Measurements from ENCODE around the gene PHACTR3. TPM values are rescaled to one million over a fixed set of nuclear protein-coding genes. Genes with fewer than 3 reads are reported as not detected.

The PHACTR3 gene
- total RNA-seq, 1 experiment from 2014 or later = not detected

GRCh38 chr20:59663513-59664060, 59.2 kb downstream of the PHACTR3 start:
- Histone ChIP-seq H3K36me3 (ENCODE audit: control insufficient read depth in 1 of 2, insufficient read depth in 2 of 2, low read length in 2 of 2) (no peaks in the 10 kb centered on the region), H3K27ac (ENCODE audit: low read depth, low read length) (no peak overlapping the region), H3K4me2 (ENCODE audit: low read length) (no peak overlapping the region), H3K4me1 (ENCODE audit: control insufficient read depth in 1 of 2, insufficient read depth in 2 of 2, low read length in 2 of 2) (no peaks in the 10 kb centered on the region), H3K4me3 (replicated peaks in 1 of 2; ENCODE audit: low read depth in 1 of 2, low read length in 2 of 2) (no peak overlapping the region), H3K27me3 (ENCODE audit: insufficient read depth, low read length) (peaks cover 37% of the 10 kb centered on the region), H3K79me2 (ENCODE audit: insufficient read depth, low read length) (no peaks in the 10 kb centered on the region), H4K20me1 (ENCODE audit: insufficient read depth) (no peaks in the 10 kb centered on the region), H3K9me3 (ENCODE audit: control insufficient read depth in 1 of 2, insufficient read depth in 1 of 2, low read depth in 1 of 2, low read length in 2 of 2) (no peaks in the 10 kb centered on the region; a peak in 1 of 4 replicates), H3K9me2 (ENCODE audit: insufficient read depth) (no peaks in the 10 kb centered on the region), H2AFZ (ENCODE audit: low read depth, low read length, poor library complexity, severe bottlenecking) (no peak overlapping the region), H3K9ac (ENCODE audit: low read length) (no peak overlapping the region)
- POLR2A ChIA-PET = no interaction called here
- RAD21 ChIA-PET (ENCODE audit: low non-redundant PET in 1 of 2, low total read pairs in 2 of 2, uncharacterized antibody in 2 of 2, unreplicated experiment in 2 of 2) = no interaction called here
- CTCF ChIA-PET = no interaction called here
- intact Hi-C loops (cut with micrococcal nuclease) = no loop called here
- DNase-seq (ENCODE audit: low read depth, low spot score) (no peak), ATAC-seq (no peak)
- BruUV-seq (replicated peaks) = no TSS peak
- TF ChIP-seq ZNF274 (IDR thresholded peaks at IDR 0.05; ENCODE audit: low read depth, low read length) (no peak), TCF7L2 (IDR thresholded peaks at IDR 0.05; ENCODE audit: borderline replicate concordance, extremely low read depth, insufficient read depth, insufficient read length) (no peak), EZH2phosphoT487 (IDR thresholded peaks at IDR 0.05; ENCODE audit: borderline replicate concordance) (no peak), SP1 (IDR thresholded peaks at IDR 0.05; ENCODE audit: low read depth) (no peak)

- Histone ChIP-seq H3K4me2 (ENCODE audit: low read length) (no peak overlapping the region), H3K27me3 (ENCODE audit: insufficient read depth, low read length) (peaks cover 40% of the 10 kb centered on the region), H3K9me3 (ENCODE audit: control insufficient read depth in 1 of 2, insufficient read depth in 1 of 2, low read depth in 1 of 2, low read length in 2 of 2) (no peaks in the 10 kb centered on the region), H3K4me1 (ENCODE audit: control insufficient read depth in 1 of 2, insufficient read depth in 2 of 2, low read length in 2 of 2) (no peaks in the 10 kb centered on the region), H3K9me2 (ENCODE audit: insufficient read depth) (no peaks in the 10 kb centered on the region), H3K4me3 (replicated peaks in 1 of 2; ENCODE audit: low read depth in 1 of 2, low read length in 2 of 2) (no peak overlapping the region), H3K27ac (ENCODE audit: low read depth, low read length) (no peak overlapping the region), H2AFZ (ENCODE audit: low read depth, low read length, poor library complexity, severe bottlenecking) (no peak overlapping the region), H3K79me2 (ENCODE audit: insufficient read depth, low read length) (no peaks in the 10 kb centered on the region), H4K20me1 (ENCODE audit: insufficient read depth) (no peaks in the 10 kb centered on the region), H3K9ac (ENCODE audit: low read length) (no peak overlapping the region), H3K36me3 (ENCODE audit: control insufficient read depth in 1 of 2, insufficient read depth in 2 of 2, low read length in 2 of 2) (no peaks in the 10 kb centered on the region)
- RAD21 ChIA-PET (ENCODE audit: low non-redundant PET in 1 of 2, low total read pairs in 2 of 2, uncharacterized antibody in 2 of 2, unreplicated experiment in 2 of 2) = no interaction called here
- intact Hi-C loops (cut with micrococcal nuclease) = no loop called here
- BruUV-seq (replicated peaks) = no TSS peak
- CTCF ChIA-PET = no interaction called here
- POLR2A ChIA-PET = no interaction called here
- ATAC-seq (no peak), DNase-seq (ENCODE audit: low read depth, low spot score) (no peak)
- TF ChIP-seq, protein P1, sequence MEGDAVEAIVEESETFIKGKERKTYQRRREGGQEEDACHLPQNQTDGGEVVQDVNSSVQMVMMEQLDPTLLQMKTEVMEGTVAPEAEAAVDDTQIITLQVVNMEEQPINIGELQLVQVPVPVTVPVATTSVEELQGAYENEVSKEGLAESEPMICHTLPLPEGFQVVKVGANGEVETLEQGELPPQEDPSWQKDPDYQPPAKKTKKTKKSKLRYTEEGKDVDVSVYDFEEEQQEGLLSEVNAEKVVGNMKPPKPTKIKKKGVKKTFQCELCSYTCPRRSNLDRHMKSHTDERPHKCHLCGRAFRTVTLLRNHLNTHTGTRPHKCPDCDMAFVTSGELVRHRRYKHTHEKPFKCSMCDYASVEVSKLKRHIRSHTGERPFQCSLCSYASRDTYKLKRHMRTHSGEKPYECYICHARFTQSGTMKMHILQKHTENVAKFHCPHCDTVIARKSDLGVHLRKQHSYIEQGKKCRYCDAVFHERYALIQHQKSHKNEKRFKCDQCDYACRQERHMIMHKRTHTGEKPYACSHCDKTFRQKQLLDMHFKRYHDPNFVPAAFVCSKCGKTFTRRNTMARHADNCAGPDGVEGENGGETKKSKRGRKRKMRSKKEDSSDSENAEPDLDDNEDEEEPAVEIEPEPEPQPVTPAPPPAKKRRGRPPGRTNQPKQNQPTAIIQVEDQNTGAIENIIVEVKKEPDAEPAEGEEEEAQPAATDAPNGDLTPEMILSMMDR (IDR thresholded peaks at IDR 0.05 in 2 of 3, conservative IDR thresholded peaks at IDR 0.05 in 1 of 3; ENCODE audit: borderline replicate concordance in 1 of 3, insufficient read depth in 1 of 3, low read depth in 2 of 3, low read length in 2 of 3) = no peak
- no peak for TF ChIP-seq JUND (IDR thresholded peaks at IDR 0.05)
- TF ChIP-seq ZBTB33 (IDR thresholded peaks at IDR 0.05; ENCODE audit: extremely low read depth, insufficient replicate concordance, low read length) = no peak
- no peak for TF ChIP-seq ZFX (IDR thresholded peaks at IDR 0.05)
- TF ChIP-seq ATF3 (IDR thresholded peaks at IDR 0.05) = no peak
- TF ChIP-seq YY1 (IDR thresholded peaks at IDR 0.05; ENCODE audit: extremely low read depth, insufficient replicate concordance, low read depth, low read length) = no peak
- no peak for TF ChIP-seq EZH2 (IDR thresholded peaks at IDR 0.05)
- TF ChIP-seq SRF (IDR thresholded peaks at IDR 0.05; ENCODE audit: low read depth) = no peak
- no peak for TF ChIP-seq FOSL1 (IDR thresholded peaks at IDR 0.05; ENCODE audit: low read depth)
- no peak for TF ChIP-seq EZH2phosphoT487 (IDR thresholded peaks at IDR 0.05; ENCODE audit: borderline replicate concordance)
- TF ChIP-seq EGR1 (IDR thresholded peaks at IDR 0.05; ENCODE audit: low read depth) = no peak
- no peak for TF ChIP-seq RAD21 (IDR thresholded peaks at IDR 0.05; ENCODE audit: low read depth)
- TF ChIP-seq SIN3A (IDR thresholded peaks at IDR 0.05; ENCODE audit: low read depth) = no peak
- TF ChIP-seq CEBPB (IDR thresholded peaks at IDR 0.05; ENCODE audit: low read depth) = no peak
Observed at GRCh38 chr20:59664421-59664941, 60.1 kb downstream of the PHACTR3 start.

All from HCT116 (cell line).